ENCODE measurements around the gene UNC5A.

UNC5A gene

DNA sequence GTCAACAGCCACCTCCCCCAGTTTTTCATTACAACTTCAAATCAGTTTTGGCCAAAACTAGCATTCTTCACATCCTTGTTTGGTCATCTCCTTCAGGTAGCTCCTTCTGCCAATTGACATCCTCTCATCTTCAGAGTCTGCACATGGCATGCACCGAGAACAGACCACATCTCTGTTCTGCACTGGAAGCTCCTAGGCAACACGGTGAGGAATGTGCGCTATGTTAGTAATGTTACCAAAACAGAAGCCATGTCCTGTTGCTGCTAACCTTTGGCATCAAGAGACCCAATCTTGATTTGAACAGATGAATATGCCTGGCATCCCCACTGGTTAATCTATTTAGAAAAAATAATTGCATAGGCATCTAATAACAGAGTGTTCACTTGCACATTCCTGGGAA, 93.9 kb downstream of the UNC5A start:
- Histone ChIP-seq H3K4me3 (IDR thresholded peaks at IDR 0.05; ENCODE audit: insufficient read depth, low read depth, low read length) (no peak overlapping the region), H3K27ac (no peak overlapping the region), H3K79me2 (ENCODE audit: insufficient read depth, low read depth) (no peaks in the 10 kb centered on the region), H3K4me2 (no peak overlapping the region), H3K9ac (no peak overlapping the region), H2AFZ (ENCODE audit: low read depth) (no peak overlapping the region), H3K36me3 (ENCODE audit: insufficient read depth) (no peaks in the 10 kb centered on the region), H3K4me1 (ENCODE audit: low read depth, poor library complexity, severe bottlenecking) (no peaks in the 10 kb centered on the region), H4K20me1 (ENCODE audit: insufficient read depth) (no peaks in the 10 kb centered on the region), H3K27me3 (ENCODE audit: insufficient read depth, low read depth) (no peaks in the 10 kb centered on the region)
- TF ChIP-seq, protein P1, sequence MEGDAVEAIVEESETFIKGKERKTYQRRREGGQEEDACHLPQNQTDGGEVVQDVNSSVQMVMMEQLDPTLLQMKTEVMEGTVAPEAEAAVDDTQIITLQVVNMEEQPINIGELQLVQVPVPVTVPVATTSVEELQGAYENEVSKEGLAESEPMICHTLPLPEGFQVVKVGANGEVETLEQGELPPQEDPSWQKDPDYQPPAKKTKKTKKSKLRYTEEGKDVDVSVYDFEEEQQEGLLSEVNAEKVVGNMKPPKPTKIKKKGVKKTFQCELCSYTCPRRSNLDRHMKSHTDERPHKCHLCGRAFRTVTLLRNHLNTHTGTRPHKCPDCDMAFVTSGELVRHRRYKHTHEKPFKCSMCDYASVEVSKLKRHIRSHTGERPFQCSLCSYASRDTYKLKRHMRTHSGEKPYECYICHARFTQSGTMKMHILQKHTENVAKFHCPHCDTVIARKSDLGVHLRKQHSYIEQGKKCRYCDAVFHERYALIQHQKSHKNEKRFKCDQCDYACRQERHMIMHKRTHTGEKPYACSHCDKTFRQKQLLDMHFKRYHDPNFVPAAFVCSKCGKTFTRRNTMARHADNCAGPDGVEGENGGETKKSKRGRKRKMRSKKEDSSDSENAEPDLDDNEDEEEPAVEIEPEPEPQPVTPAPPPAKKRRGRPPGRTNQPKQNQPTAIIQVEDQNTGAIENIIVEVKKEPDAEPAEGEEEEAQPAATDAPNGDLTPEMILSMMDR (conservative IDR thresholded peaks at IDR 0.05; ENCODE audit: low read depth, low read length) = no peak

DNA sequence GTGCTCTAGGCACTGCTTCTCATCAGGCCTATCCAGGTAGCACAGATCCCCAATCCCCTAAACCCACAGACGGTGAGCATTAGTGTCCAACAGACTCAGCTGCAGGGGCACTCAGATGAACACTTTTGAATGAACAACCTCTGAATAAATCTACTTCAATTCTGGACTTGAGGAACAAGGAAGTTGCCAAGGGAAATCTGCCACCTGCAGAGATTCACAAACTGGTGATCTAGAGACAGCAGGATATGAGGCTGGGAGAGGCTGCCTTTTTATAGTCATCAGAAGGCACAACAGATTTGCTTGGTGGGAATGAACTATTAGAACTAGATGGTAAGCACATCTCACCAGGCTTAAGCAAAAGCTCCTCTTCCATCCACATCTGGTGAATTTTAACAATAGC, 95.8 kb downstream of the UNC5A start:
- Histone ChIP-seq H3K4me3 (IDR thresholded peaks at IDR 0.05; ENCODE audit: insufficient read depth, low read depth, low read length) (no peak overlapping the region), H3K9ac (no peak overlapping the region), H4K20me1 (ENCODE audit: insufficient read depth) (no peaks in the 10 kb centered on the region), H3K4me1 (ENCODE audit: low read depth, poor library complexity, severe bottlenecking) (no peaks in the 10 kb centered on the region), H3K79me2 (ENCODE audit: insufficient read depth, low read depth) (no peaks in the 10 kb centered on the region), H3K27me3 (ENCODE audit: insufficient read depth, low read depth) (no peaks in the 10 kb centered on the region), H3K27ac (no peak overlapping the region), H3K4me2 (no peak overlapping the region), H2AFZ (ENCODE audit: low read depth) (no peak overlapping the region), H3K36me3 (ENCODE audit: insufficient read depth) (no peaks in the 10 kb centered on the region)
- TF ChIP-seq, protein P1 (conservative IDR thresholded peaks at IDR 0.05; ENCODE audit: low read depth, low read length) = no peak

GRCh38 chr5:176906796-176907195, 96.4 kb downstream of the UNC5A start:
- Histone ChIP-seq H3K9ac (no peak overlapping the region), H3K27me3 (ENCODE audit: insufficient read depth, low read depth) (no peaks in the 10 kb centered on the region), H3K79me2 (ENCODE audit: insufficient read depth, low read depth) (no peaks in the 10 kb centered on the region), H3K27ac (no peak overlapping the region), H3K4me3 (IDR thresholded peaks at IDR 0.05; ENCODE audit: insufficient read depth, low read depth, low read length) (no peak overlapping the region), H2AFZ (ENCODE audit: low read depth) (no peak overlapping the region), H3K36me3 (ENCODE audit: insufficient read depth) (no peaks in the 10 kb centered on the region), H4K20me1 (ENCODE audit: insufficient read depth) (no peaks in the 10 kb centered on the region), H3K4me2 (no peak overlapping the region), H3K4me1 (ENCODE audit: low read depth, poor library complexity, severe bottlenecking) (no peaks in the 10 kb centered on the region)
- TF ChIP-seq, protein P1 (conservative IDR thresholded peaks at IDR 0.05; ENCODE audit: low read depth, low read length) = no peak

DNA sequence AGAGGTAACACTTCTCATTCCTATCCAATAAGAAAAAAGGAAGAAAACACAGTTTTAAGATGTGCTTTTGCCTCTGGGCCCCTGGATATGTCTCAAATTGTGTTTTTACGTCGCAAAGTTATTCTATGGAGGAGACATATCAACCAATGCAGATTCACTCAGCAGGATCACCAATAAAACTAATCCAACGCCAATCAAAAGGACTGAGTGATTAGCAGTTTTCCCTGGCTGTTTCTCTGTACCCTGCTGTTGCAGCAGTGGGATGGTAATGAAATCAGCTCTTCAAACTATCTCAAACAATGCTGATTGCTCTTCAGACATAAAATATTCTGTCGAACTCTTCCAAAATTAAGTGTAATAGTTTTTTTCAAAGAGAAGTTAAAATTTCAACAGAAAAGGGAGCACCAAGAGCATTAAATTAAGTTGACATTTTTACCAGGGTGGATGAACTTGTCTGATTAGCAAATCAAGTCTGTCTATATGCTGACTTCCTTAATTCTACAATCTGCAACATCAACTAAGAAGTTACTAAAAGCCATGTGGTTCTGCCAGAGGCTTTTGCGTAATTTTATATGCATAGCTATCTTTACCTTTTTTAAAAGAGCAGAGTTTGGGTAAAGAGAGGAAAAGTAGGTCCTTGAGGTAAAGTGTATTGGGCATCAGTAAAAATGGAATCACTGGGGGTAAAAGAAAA, 98.5 kb downstream of the UNC5A start:
- H3K79me2 ChIP-seq (ENCODE audit: insufficient read depth, low read depth) = no peaks in the 10 kb centered on the region
- TF ChIP-seq, protein P1 (conservative IDR thresholded peaks at IDR 0.05; ENCODE audit: low read depth, low read length) = no peak
- no peak overlapping the region for H2AFZ ChIP-seq (ENCODE audit: low read depth)
- no peak overlapping the region for H3K4me2 ChIP-seq
- H3K9ac ChIP-seq = no peak overlapping the region
- H3K27ac ChIP-seq = no peak overlapping the region
- H3K27me3 ChIP-seq (ENCODE audit: insufficient read depth, low read depth) = no peaks in the 10 kb centered on the region
- no peaks in the 10 kb centered on the region for H3K4me1 ChIP-seq (ENCODE audit: low read depth, poor library complexity, severe bottlenecking)
- no peaks in the 10 kb centered on the region for H4K20me1 ChIP-seq (ENCODE audit: insufficient read depth)
- H3K4me3 ChIP-seq (IDR thresholded peaks at IDR 0.05; ENCODE audit: insufficient read depth, low read depth, low read length) = no peak overlapping the region
- H3K36me3 ChIP-seq (ENCODE audit: insufficient read depth) = no peaks in the 10 kb centered on the region

All from KMS-11 (cell line).